CD4-positive, alpha-beta T cell treated with Interleukin-10 for 1 hour (primary cell): Measurements from ENCODE around the gene ANKFY1.
"Not testable (repeated sequence)": the region's sequence is repeated elsewhere in the genome, so short reads cannot be mapped to it uniquely, and the experiment has no call there.

ENCODE experiments used
- DNase-seq: peaks from one replicate; pipeline ENCODE4 v3.0.0-alpha.2; 2020

The ANKFY1 gene

GRCh38 chr17:4215882-4216570 is 47.8 kb downstream of the ANKFY1 start:
- no peak for DNase-seq

GRCh38 chr17:4214157-4214556 is 49.6 kb downstream of the ANKFY1 start:
- no peak for DNase-seq

GRCh38 chr17:4209611-4210010 is 54.2 kb downstream of the ANKFY1 start:
- no peak for DNase-seq

GRCh38 chr17:4208238-4208637 is 55.5 kb downstream of the ANKFY1 start:
- no peak for DNase-seq

GRCh38 chr17:4206962-4207361 is 56.8 kb downstream of the ANKFY1 start:
- DNase-seq, result no peak

- DNase-seq, result no peak
Observed at GRCh38 chr17:4205917-4206316, 57.9 kb downstream of the ANKFY1 start.

GRCh38 chr17:4204710-4205173 is 59.0 kb downstream of the ANKFY1 start:
- no peak for DNase-seq

- DNase-seq, result no peak
Observed at GRCh38 chr17:4204190-4204589, 59.6 kb downstream of the ANKFY1 start.

- no peak for DNase-seq
Observed at GRCh38 chr17:4201226-4201625, 62.6 kb downstream of the ANKFY1 start.

- peak; percentile 56 for DNase-seq
Observed at GRCh38 chr17:4199818-4200402, 63.9 kb downstream of the ANKFY1 start.

GRCh38 chr17:4198995-4199394 is 64.8 kb downstream of the ANKFY1 start:
- DNase-seq, result no peak

GRCh38 chr17:4195306-4195705 is 68.5 kb downstream of the ANKFY1 start:
- DNase-seq, result no peak

- DNase-seq, result no peak
Observed at GRCh38 chr17:4194796-4195195, 69.0 kb downstream of the ANKFY1 start.

GRCh38 chr17:4190791-4191190 is 73.0 kb downstream of the ANKFY1 start:
- DNase-seq, result not testable (repeated sequence)

GRCh38 chr17:4189280-4189679 is 74.5 kb downstream of the ANKFY1 start:
- DNase-seq, result no peak

- DNase-seq, result no peak
Observed at GRCh38 chr17:4188076-4188475, 75.7 kb downstream of the ANKFY1 start.

GRCh38 chr17:4187076-4187475 is 76.7 kb downstream of the ANKFY1 start:
- DNase-seq, result no peak

- no peak for DNase-seq
Observed at GRCh38 chr17:4186357-4186881, 77.4 kb downstream of the ANKFY1 start.

GRCh38 chr17:4185656-4186055 is 78.1 kb downstream of the ANKFY1 start:
- no peak for DNase-seq

- DNase-seq, result no peak
Observed at GRCh38 chr17:4184811-4185210, 79.0 kb downstream of the ANKFY1 start.

GRCh38 chr17:4182043-4182442 is 81.7 kb downstream of the ANKFY1 start:
- DNase-seq, result no peak

- DNase-seq, result no peak
Observed at GRCh38 chr17:4180791-4181190, 83.0 kb downstream of the ANKFY1 start.

GRCh38 chr17:4179071-4179470 is 84.7 kb downstream of the ANKFY1 start:
- DNase-seq, result no peak

GRCh38 chr17:4178651-4179050 is 85.1 kb downstream of the ANKFY1 start:
- DNase-seq, result no peak

GRCh38 chr17:4177806-4178205 is 86.0 kb downstream of the ANKFY1 start:
- DNase-seq, result no peak
